ENCODE data around the gene PRKN.

DNA sequence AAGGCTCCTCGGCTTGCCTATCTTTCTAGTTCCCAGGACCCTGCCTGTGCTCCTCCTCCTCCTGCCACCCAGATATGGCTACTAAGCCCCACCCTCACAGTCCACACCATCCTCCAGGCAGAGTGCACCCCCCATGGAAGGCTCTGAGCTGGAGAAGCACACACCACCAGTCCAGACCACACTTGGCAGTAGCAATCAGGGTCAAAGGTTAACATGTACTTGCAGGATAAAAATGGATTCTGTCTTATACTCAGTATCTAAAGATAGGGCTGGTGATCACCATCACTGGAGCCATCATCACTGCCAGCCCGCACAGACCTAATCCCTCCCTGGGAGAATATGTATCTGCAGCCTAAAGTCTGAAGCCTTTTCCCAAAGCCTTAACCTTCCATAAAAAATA lies 83.4 kb downstream of the PRKN start:
- TF ChIP-seq, protein P1, sequence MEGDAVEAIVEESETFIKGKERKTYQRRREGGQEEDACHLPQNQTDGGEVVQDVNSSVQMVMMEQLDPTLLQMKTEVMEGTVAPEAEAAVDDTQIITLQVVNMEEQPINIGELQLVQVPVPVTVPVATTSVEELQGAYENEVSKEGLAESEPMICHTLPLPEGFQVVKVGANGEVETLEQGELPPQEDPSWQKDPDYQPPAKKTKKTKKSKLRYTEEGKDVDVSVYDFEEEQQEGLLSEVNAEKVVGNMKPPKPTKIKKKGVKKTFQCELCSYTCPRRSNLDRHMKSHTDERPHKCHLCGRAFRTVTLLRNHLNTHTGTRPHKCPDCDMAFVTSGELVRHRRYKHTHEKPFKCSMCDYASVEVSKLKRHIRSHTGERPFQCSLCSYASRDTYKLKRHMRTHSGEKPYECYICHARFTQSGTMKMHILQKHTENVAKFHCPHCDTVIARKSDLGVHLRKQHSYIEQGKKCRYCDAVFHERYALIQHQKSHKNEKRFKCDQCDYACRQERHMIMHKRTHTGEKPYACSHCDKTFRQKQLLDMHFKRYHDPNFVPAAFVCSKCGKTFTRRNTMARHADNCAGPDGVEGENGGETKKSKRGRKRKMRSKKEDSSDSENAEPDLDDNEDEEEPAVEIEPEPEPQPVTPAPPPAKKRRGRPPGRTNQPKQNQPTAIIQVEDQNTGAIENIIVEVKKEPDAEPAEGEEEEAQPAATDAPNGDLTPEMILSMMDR (IDR thresholded peaks at IDR 0.05) = no peak
- TF ChIP-seq EZH2 (IDR thresholded peaks at IDR 0.05) (no peak), EZH2phosphoT487 (IDR thresholded peaks at IDR 0.05) (no peak)

Data from neural progenitor cell (in vitro differentiated cells).